Mesothelial cell of epicardium (in vitro differentiated cells): ENCODE results near the gene TMEM269. TPM values are rescaled to one million over a fixed set of nuclear protein-coding genes. Genes with fewer than 3 reads are reported as not detected.
A peak's percentile ranks its signal among the peaks of the same experiment; 100 is the strongest.

Source experiments
- DNase-seq, 2 experiments: peaks; one replicate each; pipeline ENCODE4 v3.0.0; 2021; ENCODE audit warnings: low spot score in 2 of 2; ENCODE audit not compliant: unreplicated experiment in 2 of 2
- H3K27ac Mint-ChIP-seq: 2 replicates; pipeline ENCODE4 v1.8.0; 2021; ENCODE audit warnings: mixed read lengths
- H3K27me3 Mint-ChIP-seq: 2 replicates; pipeline ENCODE4 v1.8.0; 2021; ENCODE audit warnings: low read depth, mixed read lengths
- H3K36me3 Mint-ChIP-seq: 2 replicates; pipeline ENCODE4 v1.8.0; 2021; ENCODE audit warnings: mixed read lengths
- H3K4me1 Mint-ChIP-seq: 2 replicates; pipeline ENCODE4 v1.8.0; 2021; ENCODE audit warnings: mixed read lengths
- H3K4me3 Mint-ChIP-seq: 2 replicates; pipeline ENCODE4 v1.8.0; 2021; ENCODE audit warnings: mild to moderate bottlenecking, moderate library complexity, mixed read lengths
- H3K9me3 Mint-ChIP-seq: 2 replicates; pipeline ENCODE4 v1.8.0; 2021; ENCODE audit warnings: mixed read lengths
- total RNA-seq: library from RNA; stranded (reverse); gene quantifications from 3 replicates; pipeline ENCODE4 v1.2.1, GENCODE V29; 2021
- TF ChIP-seq, protein P1 (sequence below): fragments of 200-600 bp; sonication (generic); IDR thresholded peaks from one replicate; pipeline ENCODE4 v1.5.0; 2021; ENCODE audit warnings: antibody characterized with exemption; ENCODE audit not compliant: unreplicated experiment

The TMEM269 gene
- total RNA-seq, 1 donor from 2014 or later, result 0.98 TPM

DNA sequence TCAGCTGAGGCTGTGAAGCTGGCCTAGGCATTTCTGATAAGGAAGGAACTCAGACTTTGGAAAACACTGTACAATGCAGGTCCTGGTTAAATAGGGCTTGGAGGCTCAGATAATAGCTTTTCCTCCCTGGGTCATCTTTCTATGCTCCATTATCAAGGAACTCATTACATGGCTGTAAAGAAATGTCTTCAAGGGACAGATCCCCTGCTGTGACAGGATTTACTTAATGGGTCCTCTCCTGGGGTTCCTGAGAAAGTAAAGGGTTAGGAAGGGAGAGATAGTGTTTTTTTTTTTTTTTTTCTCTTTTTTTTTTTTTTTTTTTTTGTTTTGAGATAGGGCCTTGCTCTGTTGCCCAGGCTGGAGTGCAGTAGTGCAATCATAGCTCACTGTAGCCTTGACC, 46.5 kb downstream of the TMEM269 start:
- TF ChIP-seq, protein P1, sequence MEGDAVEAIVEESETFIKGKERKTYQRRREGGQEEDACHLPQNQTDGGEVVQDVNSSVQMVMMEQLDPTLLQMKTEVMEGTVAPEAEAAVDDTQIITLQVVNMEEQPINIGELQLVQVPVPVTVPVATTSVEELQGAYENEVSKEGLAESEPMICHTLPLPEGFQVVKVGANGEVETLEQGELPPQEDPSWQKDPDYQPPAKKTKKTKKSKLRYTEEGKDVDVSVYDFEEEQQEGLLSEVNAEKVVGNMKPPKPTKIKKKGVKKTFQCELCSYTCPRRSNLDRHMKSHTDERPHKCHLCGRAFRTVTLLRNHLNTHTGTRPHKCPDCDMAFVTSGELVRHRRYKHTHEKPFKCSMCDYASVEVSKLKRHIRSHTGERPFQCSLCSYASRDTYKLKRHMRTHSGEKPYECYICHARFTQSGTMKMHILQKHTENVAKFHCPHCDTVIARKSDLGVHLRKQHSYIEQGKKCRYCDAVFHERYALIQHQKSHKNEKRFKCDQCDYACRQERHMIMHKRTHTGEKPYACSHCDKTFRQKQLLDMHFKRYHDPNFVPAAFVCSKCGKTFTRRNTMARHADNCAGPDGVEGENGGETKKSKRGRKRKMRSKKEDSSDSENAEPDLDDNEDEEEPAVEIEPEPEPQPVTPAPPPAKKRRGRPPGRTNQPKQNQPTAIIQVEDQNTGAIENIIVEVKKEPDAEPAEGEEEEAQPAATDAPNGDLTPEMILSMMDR, result no peak
- no peaks in the 10 kb centered on the region for H3K27me3 Mint-ChIP-seq
- no peak overlapping the region for H3K4me3 Mint-ChIP-seq
- H3K9me3 Mint-ChIP-seq, result no peaks in the 10 kb centered on the region
- H3K36me3 Mint-ChIP-seq, result peaks cover 7% of the 10 kb centered on the region
- no peak for DNase-seq
- no peak overlapping the region for H3K27ac Mint-ChIP-seq
- peaks cover 2% of the 10 kb centered on the region for H3K4me1 Mint-ChIP-seq

DNA sequence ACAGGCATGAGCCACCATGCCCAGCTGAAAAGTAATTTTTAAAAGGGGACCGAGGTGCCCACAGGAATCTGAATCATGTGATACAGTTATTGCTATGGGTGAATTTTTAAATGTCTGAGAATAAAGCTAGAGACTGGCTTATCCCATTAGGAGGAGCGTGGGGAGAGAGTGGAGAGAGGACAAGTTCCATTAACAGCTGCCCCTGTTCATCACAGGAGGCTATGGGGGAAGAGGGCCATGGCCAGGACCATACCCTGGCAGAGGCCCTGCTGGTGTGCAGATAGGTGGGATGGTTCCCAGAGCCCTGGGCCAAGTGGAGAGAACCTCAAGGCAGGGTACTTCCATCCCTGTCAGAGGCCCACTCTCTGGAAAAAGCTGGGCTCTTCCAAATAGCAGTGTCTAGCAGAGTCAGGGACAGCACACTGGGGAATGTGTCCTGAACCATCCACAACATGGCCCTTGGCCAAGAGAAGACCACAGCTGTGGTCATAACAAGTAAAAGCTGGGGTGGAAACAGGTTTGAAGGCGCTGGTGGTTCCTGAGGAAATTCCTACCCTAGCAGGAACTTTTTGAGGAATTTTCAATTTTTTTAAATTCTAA, 48.0 kb downstream of the TMEM269 start:
- DNase-seq, result no peak
- peaks cover 7% of the 10 kb centered on the region for H3K36me3 Mint-ChIP-seq
- no peak overlapping the region for H3K27ac Mint-ChIP-seq
- no peak overlapping the region for H3K4me3 Mint-ChIP-seq
- peaks cover 5% of the 10 kb centered on the region for H3K4me1 Mint-ChIP-seq
- TF ChIP-seq, protein P1, result no peak
- no peaks in the 10 kb centered on the region for H3K27me3 Mint-ChIP-seq
- no peaks in the 10 kb centered on the region for H3K9me3 Mint-ChIP-seq

DNA sequence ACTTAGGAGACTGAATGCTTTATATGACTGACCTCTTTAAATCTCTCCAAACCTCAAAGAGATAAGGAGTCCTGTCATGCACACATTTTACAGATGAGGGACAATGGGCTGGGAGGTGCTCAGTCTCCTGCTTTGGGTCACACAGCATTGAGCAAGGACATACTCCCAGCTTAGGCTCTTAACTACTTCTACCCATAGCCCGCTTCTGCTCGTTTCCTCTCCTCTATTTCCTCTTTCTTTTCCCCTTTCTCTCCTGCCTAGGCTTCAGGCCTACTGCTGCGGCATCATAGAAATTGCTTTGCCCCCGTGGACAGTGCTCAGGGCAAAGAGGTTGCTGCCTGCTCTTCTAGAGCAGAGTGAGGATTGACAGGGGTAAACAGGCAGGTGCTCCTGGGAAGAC, 49.2 kb downstream of the TMEM269 start:
- H3K27ac Mint-ChIP-seq, result no peak overlapping the region
- no peak for DNase-seq
- peaks cover 6% of the 10 kb centered on the region for H3K4me1 Mint-ChIP-seq
- H3K27me3 Mint-ChIP-seq, result no peaks in the 10 kb centered on the region
- H3K36me3 Mint-ChIP-seq, result peaks cover 7% of the 10 kb centered on the region
- H3K9me3 Mint-ChIP-seq, result no peaks in the 10 kb centered on the region
- TF ChIP-seq, protein P1, result no peak
- no peak overlapping the region for H3K4me3 Mint-ChIP-seq

DNA sequence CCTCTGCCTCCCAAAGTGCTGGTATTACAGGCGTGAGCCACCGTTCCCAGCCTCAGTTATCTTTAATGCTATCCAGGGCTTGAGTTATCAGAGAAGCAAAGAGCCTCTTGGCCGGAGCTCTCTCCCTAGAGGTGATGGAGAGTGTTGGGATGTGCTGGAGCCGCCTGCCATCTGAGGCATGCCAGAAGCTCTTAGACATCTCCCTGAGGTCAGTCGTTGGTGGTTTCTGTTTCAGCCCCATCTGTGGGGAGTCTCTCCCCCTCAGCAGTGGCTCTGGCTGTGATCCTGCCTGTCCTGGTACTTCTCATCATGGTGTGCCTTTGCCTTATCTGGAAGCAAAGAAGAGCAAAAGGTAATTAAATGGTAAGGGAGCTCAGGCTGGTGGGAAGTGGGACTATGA, 50.0 kb downstream of the TMEM269 start:
- H3K27ac Mint-ChIP-seq, result no peak overlapping the region
- peaks cover 7% of the 10 kb centered on the region for H3K36me3 Mint-ChIP-seq
- no peaks in the 10 kb centered on the region for H3K27me3 Mint-ChIP-seq
- H3K9me3 Mint-ChIP-seq, result no peaks in the 10 kb centered on the region
- DNase-seq, result no peak
- peaks cover 6% of the 10 kb centered on the region for H3K4me1 Mint-ChIP-seq
- H3K4me3 Mint-ChIP-seq, result no peak overlapping the region
- TF ChIP-seq, protein P1, result no peak

DNA sequence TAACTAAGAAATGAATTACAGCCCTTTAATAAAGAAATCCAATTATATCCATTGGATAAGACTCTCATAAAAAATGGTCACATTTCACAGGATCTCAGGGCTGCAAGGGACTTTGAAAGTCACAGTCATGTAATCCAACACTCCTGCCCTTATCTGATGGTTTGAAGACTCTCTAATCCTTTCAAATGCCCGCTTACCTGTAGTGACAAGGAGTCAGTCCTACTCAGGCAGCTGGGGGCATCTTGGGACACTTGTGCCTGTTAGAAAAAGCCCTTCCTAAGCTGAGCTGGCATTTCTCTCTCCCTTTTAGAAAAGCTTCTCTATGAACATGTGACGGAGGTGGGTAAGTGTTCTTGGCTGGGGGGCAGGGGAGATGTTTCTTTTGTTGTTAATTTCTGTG, 50.6 kb downstream of the TMEM269 start:
- H3K27ac Mint-ChIP-seq, result no peak overlapping the region
- no peaks in the 10 kb centered on the region for H3K27me3 Mint-ChIP-seq
- H3K4me1 Mint-ChIP-seq, result peaks cover 6% of the 10 kb centered on the region
- TF ChIP-seq, protein P1, result no peak
- peaks cover 5% of the 10 kb centered on the region for H3K36me3 Mint-ChIP-seq
- H3K4me3 Mint-ChIP-seq, result no peak overlapping the region
- H3K9me3 Mint-ChIP-seq, result no peaks in the 10 kb centered on the region
- no peak for DNase-seq

DNA sequence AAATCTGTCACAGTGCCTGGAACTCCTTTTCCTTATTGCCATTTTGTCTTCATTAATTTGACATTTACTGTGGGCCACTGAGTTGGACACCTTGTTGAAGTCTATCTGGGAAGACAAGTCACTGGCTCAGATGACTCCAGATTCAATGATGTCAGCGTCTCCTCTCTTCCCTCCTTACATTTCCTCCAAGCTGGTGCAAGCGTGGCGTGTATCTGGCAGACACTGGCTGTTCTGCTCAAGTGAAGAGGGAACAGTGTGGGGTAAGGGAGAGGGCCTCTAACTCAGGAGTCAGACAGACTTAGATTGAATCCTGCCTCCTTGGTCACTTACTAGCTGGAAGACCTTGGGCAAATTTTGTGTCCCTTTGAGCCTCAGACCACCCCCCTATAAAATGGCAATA, 52.9 kb downstream of the TMEM269 start:
- TF ChIP-seq, protein P1, result no peak
- H3K9me3 Mint-ChIP-seq, result no peaks in the 10 kb centered on the region
- H3K4me3 Mint-ChIP-seq, result no peak overlapping the region
- H3K4me1 Mint-ChIP-seq, result peaks cover 7% of the 10 kb centered on the region
- H3K27me3 Mint-ChIP-seq, result no peaks in the 10 kb centered on the region
- peak overlapping the region; percentile 34 for H3K27ac Mint-ChIP-seq
- DNase-seq, result no peak
- H3K36me3 Mint-ChIP-seq, result peaks cover 11% of the 10 kb centered on the region
